Esophagus muscularis mucosa (tissue), 4 donors: Measurements from ENCODE around the gene IFNLR1. TPM values are rescaled to one million over a fixed set of nuclear protein-coding genes. Genes with fewer than 3 reads are reported as not detected.
A peak's percentile ranks its signal among the peaks of the same experiment; 100 is the strongest.

Experiments used
- DNase-seq: peaks from one replicate; pipeline ENCODE4 v3.0.0-alpha.2; 2017; ENCODE audit errors: extremely low spot score
- H3K27ac ChIP-seq, 4 donors: fragments of 200-600 bp; sonication (generic); replicated peaks in 1 of 4; 1 replicate in 3 of 4; 2 replicates in 1 of 4; pipeline ENCODE4 v1.5.1; 2016 to 2019; ENCODE audit warnings: mild to moderate bottlenecking in 1 of 4
- H3K27me3 ChIP-seq, 4 donors: fragments of 200-600 bp; sonication (generic); one replicate each; pipeline versions ENCODE4 v1.5.1 to v1.6.0; 2016 to 2019
- H3K36me3 ChIP-seq, 4 donors: fragments of 200-600 bp; sonication (generic); one replicate each; pipeline ENCODE4 v1.5.1; 2016 to 2019
- H3K4me1 ChIP-seq, 4 donors: fragments of 200-600 bp; sonication (generic); one replicate each; pipeline ENCODE4 v1.5.1; 2016 to 2019
- H3K4me3 ChIP-seq, 4 donors: fragments of 200-600 bp; sonication (generic); 1 replicate in 2 of 4; 2 replicates in 2 of 4; pipeline ENCODE4 v1.5.1; 2016 to 2019; ENCODE audit warnings: mild to moderate bottlenecking in 4 of 4, moderate library complexity in 1 of 4
- H3K9me3 ChIP-seq, 4 donors: fragments of 200-600 bp; sonication (generic); 1 replicate in 3 of 4; 2 replicates in 1 of 4; pipeline ENCODE4 v1.5.1; 2016 to 2019
- EP300 ChIP-seq: sonication (generic); formaldehyde crosslinking; IDR thresholded peaks from one replicate; pipeline ENCODE4 v1.6.1; 2017; ENCODE audit warnings: antibody characterized with exemption
- POLR2A ChIP-seq: fragments of 450-650 bp; IDR thresholded peaks from one replicate; pipeline ENCODE4 v1.6.1; 2017; ENCODE audit warnings: antibody characterized with exemption, moderate library complexity, mild to moderate bottlenecking, low read depth
- POLR2AphosphoS5 ChIP-seq, 2 donors: sonication (generic); formaldehyde crosslinking; IDR thresholded peaks; one replicate each; pipeline ENCODE4 v1.6.1; 2017; ENCODE audit warnings: antibody characterized with exemption in 2 of 2
- WGBS: methylation state at CpG from one replicate; pipeline ENCODE4 v1.1.5; 2018; 5-methylcytosine and 5-hydroxymethylcytosine counted together
- intact Hi-C: fragments of 100-400 bp; cut with DNase I; formaldehyde crosslinking; loops from one replicate; pipeline ENCODE4 v1.15.1; 2023
- total RNA-seq, 4 donors: library from RNA; depleted of rRNA; stranded (reverse); fragments of >200 nt; gene quantifications; one replicate each; pipeline versions ENCODE4 v1.1.0 to v1.2.1, GENCODE V29; 2016
- TF ChIP-seq, protein P1 (sequence below), 3 experiments: fragments of 200-600 bp in 2 of 3; fragments of 450-650 bp in 1 of 3; sonication (generic) in 2 of 3; IDR thresholded peaks; one replicate each; pipeline ENCODE4 v1.5.1; 2017 to 2019; ENCODE audit warnings: antibody characterized with exemption in 3 of 3, mild to moderate bottlenecking in 2 of 3, moderate library complexity in 1 of 3

IFNLR1 gene
- total RNA-seq, 4 donors from 2014 or later, result 0.50 to 2.0 (median 1.2) TPM

DNA sequence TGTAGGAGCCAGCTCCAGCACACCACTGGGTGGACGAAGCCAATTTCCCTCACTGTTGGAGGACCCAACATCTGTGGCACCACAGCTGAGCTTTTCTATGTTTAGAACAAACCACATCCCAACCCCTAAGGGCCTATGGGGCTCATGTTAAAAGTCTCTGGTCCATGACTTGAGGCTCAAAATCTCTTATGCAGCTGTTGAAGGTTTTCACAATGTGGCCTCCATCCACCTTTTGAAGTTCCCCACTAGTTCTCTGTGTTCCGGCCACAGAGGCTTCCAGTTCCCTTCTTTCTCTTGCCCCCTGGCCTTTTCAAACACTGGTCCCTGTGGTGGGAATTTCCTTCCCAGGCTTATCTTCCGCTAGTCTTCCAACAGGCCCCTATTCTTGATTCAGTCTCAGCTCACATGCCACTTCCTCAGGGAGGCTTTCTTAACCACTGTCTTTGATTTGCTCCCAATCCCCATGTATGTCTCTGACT, 3.9 kb upstream of the IFNLR1 start:
- H3K4me3 ChIP-seq, result no peak overlapping the region
- TF ChIP-seq POLR2AphosphoS5 (IDR thresholded peaks at IDR 0.05) (no peak), EP300 (no peak), POLR2A (no peak)
- TF ChIP-seq, protein P1, sequence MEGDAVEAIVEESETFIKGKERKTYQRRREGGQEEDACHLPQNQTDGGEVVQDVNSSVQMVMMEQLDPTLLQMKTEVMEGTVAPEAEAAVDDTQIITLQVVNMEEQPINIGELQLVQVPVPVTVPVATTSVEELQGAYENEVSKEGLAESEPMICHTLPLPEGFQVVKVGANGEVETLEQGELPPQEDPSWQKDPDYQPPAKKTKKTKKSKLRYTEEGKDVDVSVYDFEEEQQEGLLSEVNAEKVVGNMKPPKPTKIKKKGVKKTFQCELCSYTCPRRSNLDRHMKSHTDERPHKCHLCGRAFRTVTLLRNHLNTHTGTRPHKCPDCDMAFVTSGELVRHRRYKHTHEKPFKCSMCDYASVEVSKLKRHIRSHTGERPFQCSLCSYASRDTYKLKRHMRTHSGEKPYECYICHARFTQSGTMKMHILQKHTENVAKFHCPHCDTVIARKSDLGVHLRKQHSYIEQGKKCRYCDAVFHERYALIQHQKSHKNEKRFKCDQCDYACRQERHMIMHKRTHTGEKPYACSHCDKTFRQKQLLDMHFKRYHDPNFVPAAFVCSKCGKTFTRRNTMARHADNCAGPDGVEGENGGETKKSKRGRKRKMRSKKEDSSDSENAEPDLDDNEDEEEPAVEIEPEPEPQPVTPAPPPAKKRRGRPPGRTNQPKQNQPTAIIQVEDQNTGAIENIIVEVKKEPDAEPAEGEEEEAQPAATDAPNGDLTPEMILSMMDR (IDR thresholded peaks at IDR 0.05), result no peak
- H3K9me3 ChIP-seq, result no peaks in the 10 kb centered on the region
- peaks cover 0 to 73% (median 0%) of the 10 kb centered on the region in 4 donors for H3K27me3 ChIP-seq
- intact Hi-C loops, result no loop called here
- no peaks in the 10 kb centered on the region for H3K36me3 ChIP-seq
- peaks cover 4 to 22% (median 17%) of the 10 kb centered on the region in 4 donors for H3K4me1 ChIP-seq
- DNase-seq, result no peak
- WGBS, result 87% methylated on average over 3 of the region's 3 CpGs
- no peak overlapping the region for H3K27ac ChIP-seq

DNA sequence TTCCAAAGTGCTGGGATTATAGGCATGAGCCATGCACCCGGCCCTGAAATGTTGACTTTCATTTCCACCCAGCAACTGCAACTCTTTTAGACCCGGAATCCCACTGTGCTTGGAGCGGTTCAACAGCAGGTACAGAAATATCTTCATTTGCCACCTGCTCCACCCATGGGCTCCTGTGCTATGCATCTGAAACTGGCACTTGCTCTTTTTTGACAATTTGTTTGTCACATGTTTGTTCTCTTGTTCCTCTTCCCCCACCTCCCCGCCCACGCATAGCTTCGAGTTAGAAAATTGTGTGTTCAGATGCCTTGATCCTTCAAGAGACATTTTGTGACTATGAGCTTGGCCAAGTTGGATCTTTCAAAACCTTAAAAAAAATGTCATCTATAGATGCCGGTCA, 2.4 kb upstream of the IFNLR1 start:
- intact Hi-C loops, result no loop called here
- TF ChIP-seq EP300 (no peak), POLR2A (no peak), POLR2AphosphoS5 (IDR thresholded peaks at IDR 0.05) (no peak)
- TF ChIP-seq, protein P1 (IDR thresholded peaks at IDR 0.05), result no peak
- H3K9me3 ChIP-seq, result no peaks in the 10 kb centered on the region
- H3K4me1 ChIP-seq, result peaks cover 4 to 22% (median 17%) of the 10 kb centered on the region in 4 donors
- H3K4me3 ChIP-seq, result no peak overlapping the region
- H3K36me3 ChIP-seq, result no peaks in the 10 kb centered on the region
- H3K27ac ChIP-seq, result no peak overlapping the region
- peaks cover 0 to 64% (median 0%) of the 10 kb centered on the region in 4 donors for H3K27me3 ChIP-seq
- WGBS, result 81% methylated on average over 7 of the region's 7 CpGs
- no peak for DNase-seq

DNA sequence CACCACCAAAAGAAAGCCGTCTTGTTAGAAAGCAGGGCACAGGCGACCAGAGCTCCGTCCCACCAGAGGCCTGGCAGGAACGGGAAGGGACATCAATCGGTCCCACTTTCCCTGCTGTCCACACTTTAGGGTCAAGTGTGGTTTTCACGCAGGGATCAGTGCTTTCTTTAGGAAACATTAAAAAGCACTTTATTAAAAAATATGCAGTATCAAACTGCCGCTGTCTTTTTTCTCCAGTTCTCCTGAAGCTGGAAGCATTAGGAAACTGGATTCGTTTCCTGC, 437 bp downstream of the IFNLR1 start:
- Histone ChIP-seq H3K36me3 (no peaks in the 10 kb centered on the region), H3K27ac (peak overlapping the region; percentile 56 to 83 (median 64)), H3K9me3 (no peaks in the 10 kb centered on the region), H3K4me1 (peaks cover 4 to 18% (median 16%) of the 10 kb centered on the region in 4 donors), H3K27me3 (peaks cover 0 to 44% (median 0%) of the 10 kb centered on the region in 4 donors), H3K4me3 (peak overlapping the region; percentile 56 to 69 (median 65))
- 48% methylated on average over 8 of the region's 8 CpGs for WGBS
- TF ChIP-seq, protein P1 (IDR thresholded peaks at IDR 0.05), result no peak
- no peak for DNase-seq
- intact Hi-C loops, result no loop called here

DNA sequence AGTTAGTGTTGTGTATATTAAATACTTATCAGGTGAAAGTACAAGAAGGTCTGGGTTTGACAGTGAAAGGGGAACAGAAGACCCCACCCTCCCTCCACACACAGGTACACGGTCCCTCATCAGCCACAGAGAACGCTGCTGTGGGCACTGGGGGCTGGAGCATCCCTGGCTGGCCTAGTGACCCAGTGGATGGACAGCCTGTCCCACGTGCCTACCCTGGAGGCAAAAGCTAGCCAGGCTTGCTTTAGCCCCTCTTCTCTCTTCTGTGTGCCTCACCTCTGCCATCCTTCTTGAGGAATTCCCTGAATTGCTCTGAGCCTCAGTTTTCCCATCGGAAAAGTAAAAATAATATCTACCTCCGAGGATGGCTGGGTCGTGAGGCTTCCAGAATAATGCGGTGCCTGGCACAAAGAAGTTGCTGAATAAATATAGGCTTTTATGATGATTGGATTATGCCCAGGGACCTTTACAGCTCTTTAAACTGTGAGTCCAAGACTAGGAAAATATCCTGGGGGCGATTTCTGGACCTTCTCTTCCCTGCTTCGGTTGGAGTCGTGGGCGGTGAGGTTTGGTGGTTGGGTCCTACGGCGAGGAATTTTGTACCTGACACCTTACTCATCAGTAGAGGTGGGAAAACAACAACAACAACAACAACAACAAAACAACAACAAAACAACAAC, 918 bp downstream of the IFNLR1 start:
- Histone ChIP-seq H3K4me1 (peaks cover 4 to 18% (median 16%) of the 10 kb centered on the region in 4 donors), H3K4me3 (peak overlapping the region in 3 of 4 donors; percentile 62 to 69 (median 68)), H3K9me3 (no peaks in the 10 kb centered on the region), H3K27me3 (peaks cover 0 to 39% (median 0%) of the 10 kb centered on the region in 4 donors), H3K27ac (peak overlapping the region in 2 of 4 donors; percentile 69 to 83), H3K36me3 (no peaks in the 10 kb centered on the region)
- intact Hi-C loops, result no loop called here
- TF ChIP-seq EP300, result no peak
- TF ChIP-seq, protein P1 (IDR thresholded peaks at IDR 0.05), result no peak
- 75% methylated on average over 13 of the region's 13 CpGs for WGBS
- DNase-seq, result no peak

DNA sequence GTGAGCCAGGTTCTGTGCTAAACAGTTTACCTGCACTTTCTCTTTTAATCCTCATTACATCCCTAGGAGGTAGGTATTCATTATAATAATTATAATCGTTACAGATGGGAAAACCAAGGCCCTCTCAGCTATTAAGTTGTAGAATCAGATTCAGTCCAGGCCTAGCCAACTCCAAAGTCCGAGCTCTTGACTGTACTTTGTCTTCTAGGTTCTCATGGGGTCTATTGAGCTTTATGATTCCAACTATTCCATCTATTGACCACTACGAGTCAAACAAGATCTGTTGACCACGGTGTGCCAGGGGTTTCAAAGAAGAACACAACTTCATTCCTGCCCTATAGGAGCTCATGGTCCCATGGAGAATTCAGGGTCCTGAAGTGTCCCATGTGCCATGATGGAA, 2.0 kb downstream of the IFNLR1 start:
- Histone ChIP-seq H3K9me3 (no peaks in the 10 kb centered on the region), H3K4me3 (no peak overlapping the region), H3K4me1 (peaks cover 4 to 18% (median 16%) of the 10 kb centered on the region in 4 donors), H3K36me3 (no peaks in the 10 kb centered on the region), H3K27me3 (peaks cover 0 to 33% (median 0%) of the 10 kb centered on the region in 4 donors), H3K27ac (no peak overlapping the region)
- no peak for TF ChIP-seq POLR2A
- TF ChIP-seq, protein P1 (IDR thresholded peaks at IDR 0.05), result no peak
- intact Hi-C loops, result no loop called here
- WGBS, result 85% methylated on average over 4 of the region's 4 CpGs
- DNase-seq, result no peak
